Dendritic cell treated with granulocyte-macrophage colony-stimulating factor and Interleukin-4, amounts not matched to agents 40 ng/mL and 50 ng/mL, for 4 days (primary cell): Measurements from ENCODE around the gene TDRD7.

ENCODE experiments used
- H3K27ac Mint-ChIP-seq: one replicate; pipeline ENCODE4 v1.8.0; 2022; ENCODE audit warnings: mild to moderate bottlenecking, mixed read lengths
- H3K27me3 Mint-ChIP-seq: one replicate; pipeline ENCODE4 v1.8.0; 2022; ENCODE audit warnings: mild to moderate bottlenecking, mixed read lengths
- H3K36me3 Mint-ChIP-seq: one replicate; pipeline ENCODE4 v1.8.0; 2022; ENCODE audit warnings: low read depth, mixed read lengths
- H3K4me1 Mint-ChIP-seq: one replicate; pipeline ENCODE4 v1.8.0; 2022; ENCODE audit warnings: low read depth, mixed read lengths
- H3K4me3 Mint-ChIP-seq: one replicate; pipeline ENCODE4 v1.8.0; 2022; ENCODE audit warnings: mild to moderate bottlenecking, moderate library complexity, mixed read lengths
- H3K9me3 Mint-ChIP-seq: one replicate; pipeline ENCODE4 v1.8.0; 2022; ENCODE audit warnings: mixed read lengths
- intact Hi-C: fragments of 100-400 bp; cut with micrococcal nuclease; formaldehyde crosslinking; loops from one replicate; pipeline ENCODE4 v1.15.0; 2022

TDRD7 gene

GRCh38 chr9:97535771-97536170, 123.9 kb downstream of the TDRD7 start:
- no peaks in the 10 kb centered on the region for H3K36me3 Mint-ChIP-seq
- no peaks in the 10 kb centered on the region for H3K4me1 Mint-ChIP-seq
- intact Hi-C loops: no loop called here
- no peak overlapping the region for H3K27ac Mint-ChIP-seq
- no peak overlapping the region for H3K4me3 Mint-ChIP-seq
- no peaks in the 10 kb centered on the region for H3K9me3 Mint-ChIP-seq
- H3K27me3 Mint-ChIP-seq: no peaks in the 10 kb centered on the region

GRCh38 chr9:97536480-97536879, 124.6 kb downstream of the TDRD7 start:
- Mint-ChIP-seq H3K4me3 (no peak overlapping the region), H3K36me3 (no peaks in the 10 kb centered on the region), H3K9me3 (no peaks in the 10 kb centered on the region), H3K27ac (no peak overlapping the region), H3K27me3 (no peaks in the 10 kb centered on the region), H3K4me1 (no peaks in the 10 kb centered on the region)
- intact Hi-C loops: no loop called here

DNA sequence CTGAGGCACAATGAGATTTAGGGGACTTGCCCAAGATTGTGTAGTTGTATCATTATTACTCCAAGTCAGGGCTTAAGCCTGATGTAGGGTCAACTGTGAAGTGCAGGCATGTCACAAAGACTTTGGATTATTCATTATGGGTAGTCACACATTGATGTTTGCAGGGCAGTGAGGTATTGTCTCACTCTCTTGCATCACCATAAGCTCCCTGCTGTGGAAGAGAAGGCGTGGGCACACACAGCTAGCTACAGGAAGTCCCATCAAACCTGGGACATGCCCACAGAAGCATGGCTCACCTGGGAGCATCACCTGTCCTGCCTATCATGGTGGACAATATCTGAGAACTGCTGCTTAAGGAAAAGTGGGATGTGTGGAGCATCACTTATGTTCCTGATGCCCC, 131.7 kb downstream of the TDRD7 start:
- intact Hi-C loops: no loop called here
- no peaks in the 10 kb centered on the region for H3K36me3 Mint-ChIP-seq
- H3K9me3 Mint-ChIP-seq: no peaks in the 10 kb centered on the region
- H3K27ac Mint-ChIP-seq: no peak overlapping the region
- H3K4me1 Mint-ChIP-seq: no peaks in the 10 kb centered on the region
- H3K4me3 Mint-ChIP-seq: no peak overlapping the region
- no peaks in the 10 kb centered on the region for H3K27me3 Mint-ChIP-seq

GRCh38 chr9:97545486-97545885, 133.6 kb downstream of the TDRD7 start:
- H3K27ac Mint-ChIP-seq: no peak overlapping the region
- H3K9me3 Mint-ChIP-seq: no peaks in the 10 kb centered on the region
- H3K4me1 Mint-ChIP-seq: no peaks in the 10 kb centered on the region
- H3K27me3 Mint-ChIP-seq: no peaks in the 10 kb centered on the region
- H3K4me3 Mint-ChIP-seq: no peak overlapping the region
- intact Hi-C loops: no loop called here
- H3K36me3 Mint-ChIP-seq: no peaks in the 10 kb centered on the region
